Neural progenitor cell (in vitro differentiated cells): ENCODE measurements around the gene LDHAL6B. TPM values are rescaled to one million over a fixed set of nuclear protein-coding genes. Genes with fewer than 3 reads are reported as not detected.

Experiments used
- DNase-seq: peaks from one replicate; pipeline ENCODE4 v3.0.0-alpha.2; 2016; ENCODE audit warnings: low spot score
- H2AFZ ChIP-seq: fragments of 200-600 bp; sonication (generic); replicated peaks from 2 replicates; pipeline ENCODE4 v1.6.1; 2016; ENCODE audit warnings: antibody characterized with exemption
- H3F3A ChIP-seq: fragments of 200-600 bp; sonication (generic); 2 replicates; pipeline ENCODE4 v1.6.1; 2016; ENCODE audit warnings: antibody characterized with exemption, low read depth
- H3K27ac ChIP-seq: fragments of 200-600 bp; sonication (generic); 2 replicates; pipeline ENCODE4 v1.5.1; 2016; ENCODE audit warnings: mild to moderate bottlenecking
- H3K27me3 ChIP-seq: fragments of 200-600 bp; sonication (generic); 2 replicates; pipeline ENCODE4 v1.6.1; 2016; ENCODE audit warnings: mild to moderate bottlenecking, moderate library complexity
- H3K36me3 ChIP-seq: fragments of 200-600 bp; sonication (generic); 2 replicates; pipeline ENCODE4 v1.5.1; 2016
- H3K4me1 ChIP-seq: fragments of 200-600 bp; sonication (generic); 2 replicates; pipeline ENCODE4 v1.6.1; 2016; ENCODE audit warnings: mixed run types
- H3K4me2 ChIP-seq: fragments of 200-600 bp; sonication (generic); 2 replicates; pipeline ENCODE4 v1.6.1; 2016
- H3K4me3 ChIP-seq: fragments of 200-600 bp; sonication (generic); 2 replicates; pipeline ENCODE4 v1.5.1; 2016
- H3K79me2 ChIP-seq: fragments of 200-600 bp; sonication (generic); 2 replicates; pipeline ENCODE4 v1.6.1; 2016; ENCODE audit warnings: low read depth
- H3K9ac ChIP-seq: fragments of 200-600 bp; sonication (generic); 2 replicates; pipeline ENCODE4 v1.6.1; 2016
- H3K9me3 ChIP-seq: fragments of 200-600 bp; sonication (generic); 2 replicates; pipeline ENCODE4 v1.5.1; 2016; ENCODE audit warnings: low read depth
- H4K20me1 ChIP-seq: fragments of 200-600 bp; sonication (generic); 2 replicates; pipeline ENCODE4 v1.6.1; 2016; ENCODE audit warnings: low read depth
- H3K27ac Mint-ChIP-seq: 3 replicates; pipeline ENCODE4 v1.8.0; 2021; ENCODE audit warnings: mixed read lengths
- H3K27me3 Mint-ChIP-seq: 2 replicates; pipeline ENCODE4 v1.8.0; 2022; ENCODE audit warnings: low read depth, mild to moderate bottlenecking, inconsistent platforms, moderate library complexity, mixed read lengths; ENCODE audit not compliant: insufficient read depth
- H3K36me3 Mint-ChIP-seq: 3 replicates; pipeline ENCODE4 v1.8.0; 2021; ENCODE audit warnings: mixed read lengths
- H3K4me1 Mint-ChIP-seq: 3 replicates; pipeline ENCODE4 v1.8.0; 2021; ENCODE audit warnings: mixed read lengths
- H3K4me3 Mint-ChIP-seq: 3 replicates; pipeline ENCODE4 v1.8.0; 2021; ENCODE audit warnings: mild to moderate bottlenecking, moderate library complexity, mixed read lengths
- H3K9me3 Mint-ChIP-seq: 3 replicates; pipeline ENCODE4 v1.8.0; 2020; ENCODE audit warnings: mixed read lengths
- EZH2 ChIP-seq: fragments of 200-600 bp; sonication (generic); IDR thresholded peaks from 2 replicates; pipeline ENCODE4 v1.6.1; 2017; ENCODE audit warnings: antibody characterized with exemption, mild to moderate bottlenecking, moderate library complexity
- EZH2phosphoT487 ChIP-seq: fragments of 200-600 bp; sonication (generic); IDR thresholded peaks from 2 replicates; pipeline ENCODE4 v1.6.1; 2017; ENCODE audit warnings: antibody characterized with exemption
- total RNA-seq: library from RNA; depleted of rRNA; stranded (reverse); fragments of >200 nt; gene quantifications from 2 replicates; pipeline ENCODE4 v1.2.3, GENCODE V29; 2015; ENCODE audit warnings: low replicate concordance
- TF ChIP-seq, protein P1 (sequence below): fragments of 200-600 bp; sonication (generic); IDR thresholded peaks from 2 replicates; pipeline ENCODE4 v1.5.1; 2017; ENCODE audit warnings: antibody characterized with exemption, mild to moderate bottlenecking

Gene LDHAL6B
- total RNA-seq, 1 donor from 2014 or later: not detected

- H4K20me1 ChIP-seq: no peaks in the 10 kb centered on the region
- DNase-seq: no peak
- H3K9me3 ChIP-seq: no peaks in the 10 kb centered on the region
- no peak overlapping the region for H2AFZ ChIP-seq
- Mint-ChIP-seq H3K36me3 (peaks cover 15% of the 10 kb centered on the region), H3K4me1 (no peaks in the 10 kb centered on the region), H3K4me3 (no peak overlapping the region), H3K9me3 (no peaks in the 10 kb centered on the region), H3K27me3 (no peaks in the 10 kb centered on the region), H3K27ac (no peak overlapping the region)
- no peaks in the 10 kb centered on the region for H3K79me2 ChIP-seq
- no peaks in the 10 kb centered on the region for H3K4me1 ChIP-seq
- no peak for TF ChIP-seq EZH2
- TF ChIP-seq, protein P1, sequence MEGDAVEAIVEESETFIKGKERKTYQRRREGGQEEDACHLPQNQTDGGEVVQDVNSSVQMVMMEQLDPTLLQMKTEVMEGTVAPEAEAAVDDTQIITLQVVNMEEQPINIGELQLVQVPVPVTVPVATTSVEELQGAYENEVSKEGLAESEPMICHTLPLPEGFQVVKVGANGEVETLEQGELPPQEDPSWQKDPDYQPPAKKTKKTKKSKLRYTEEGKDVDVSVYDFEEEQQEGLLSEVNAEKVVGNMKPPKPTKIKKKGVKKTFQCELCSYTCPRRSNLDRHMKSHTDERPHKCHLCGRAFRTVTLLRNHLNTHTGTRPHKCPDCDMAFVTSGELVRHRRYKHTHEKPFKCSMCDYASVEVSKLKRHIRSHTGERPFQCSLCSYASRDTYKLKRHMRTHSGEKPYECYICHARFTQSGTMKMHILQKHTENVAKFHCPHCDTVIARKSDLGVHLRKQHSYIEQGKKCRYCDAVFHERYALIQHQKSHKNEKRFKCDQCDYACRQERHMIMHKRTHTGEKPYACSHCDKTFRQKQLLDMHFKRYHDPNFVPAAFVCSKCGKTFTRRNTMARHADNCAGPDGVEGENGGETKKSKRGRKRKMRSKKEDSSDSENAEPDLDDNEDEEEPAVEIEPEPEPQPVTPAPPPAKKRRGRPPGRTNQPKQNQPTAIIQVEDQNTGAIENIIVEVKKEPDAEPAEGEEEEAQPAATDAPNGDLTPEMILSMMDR: no peak
- TF ChIP-seq EZH2phosphoT487: no peak
- H3K27me3 ChIP-seq: no peaks in the 10 kb centered on the region
- no peak overlapping the region for H3K9ac ChIP-seq
- H3K36me3 ChIP-seq: no peaks in the 10 kb centered on the region
- H3F3A ChIP-seq: no peaks in the 10 kb centered on the region
- no peak overlapping the region for H3K4me3 ChIP-seq
- no peak overlapping the region for H3K27ac ChIP-seq
- H3K4me2 ChIP-seq: no peak overlapping the region
Observed at GRCh38 chr15:59218710-59219109, 12.1 kb downstream of the LDHAL6B start.

- Histone ChIP-seq H3K9ac (no peak overlapping the region), H3K27me3 (no peaks in the 10 kb centered on the region), H3K36me3 (no peaks in the 10 kb centered on the region), H4K20me1 (no peaks in the 10 kb centered on the region), H3K79me2 (no peaks in the 10 kb centered on the region), H3F3A (no peaks in the 10 kb centered on the region), H2AFZ (no peak overlapping the region), H3K4me2 (no peak overlapping the region), H3K4me1 (no peaks in the 10 kb centered on the region), H3K27ac (no peak overlapping the region), H3K4me3 (no peak overlapping the region), H3K9me3 (no peaks in the 10 kb centered on the region)
- TF ChIP-seq, protein P1: no peak
- Mint-ChIP-seq H3K27me3 (no peaks in the 10 kb centered on the region), H3K4me3 (no peak overlapping the region), H3K36me3 (peaks cover 18% of the 10 kb centered on the region), H3K4me1 (peaks cover 5% of the 10 kb centered on the region), H3K27ac (no peak overlapping the region), H3K9me3 (no peaks in the 10 kb centered on the region)
- no peak for DNase-seq
Observed at GRCh38 chr15:59221511-59222505, 15.2 kb downstream of the LDHAL6B start.

GRCh38 chr15:59222906-59223550 is 16.4 kb downstream of the LDHAL6B start:
- no peaks in the 10 kb centered on the region for H3K27me3 Mint-ChIP-seq
- H3K4me3 ChIP-seq: no peak overlapping the region
- H3K9me3 ChIP-seq: no peaks in the 10 kb centered on the region
- H3K79me2 ChIP-seq: no peaks in the 10 kb centered on the region
- H3K36me3 Mint-ChIP-seq: peaks cover 13% of the 10 kb centered on the region
- no peak overlapping the region for H3K27ac Mint-ChIP-seq
- peaks cover 5% of the 10 kb centered on the region for H3K4me1 Mint-ChIP-seq
- H3K4me3 Mint-ChIP-seq: no peak overlapping the region
- H3K9ac ChIP-seq: no peak overlapping the region
- no peaks in the 10 kb centered on the region for H3K27me3 ChIP-seq
- H3K4me2 ChIP-seq: no peak overlapping the region
- H3F3A ChIP-seq: no peaks in the 10 kb centered on the region
- H2AFZ ChIP-seq: no peak overlapping the region
- H4K20me1 ChIP-seq: no peaks in the 10 kb centered on the region
- no peaks in the 10 kb centered on the region for H3K36me3 ChIP-seq
- TF ChIP-seq, protein P1: no peak
- TF ChIP-seq EZH2phosphoT487 (no peak), EZH2 (no peak)
- no peak for DNase-seq
- no peak overlapping the region for H3K27ac ChIP-seq
- H3K4me1 ChIP-seq: no peaks in the 10 kb centered on the region
- H3K9me3 Mint-ChIP-seq: no peaks in the 10 kb centered on the region
